Measurements from ENCODE around the gene RPL22. TPM values are rescaled to one million over a fixed set of nuclear protein-coding genes. Genes with fewer than 3 reads are reported as not detected.

Gene RPL22
- total RNA-seq, 3 donors from 2014 or later, result 210 to 329 (median 306) TPM

DNA sequence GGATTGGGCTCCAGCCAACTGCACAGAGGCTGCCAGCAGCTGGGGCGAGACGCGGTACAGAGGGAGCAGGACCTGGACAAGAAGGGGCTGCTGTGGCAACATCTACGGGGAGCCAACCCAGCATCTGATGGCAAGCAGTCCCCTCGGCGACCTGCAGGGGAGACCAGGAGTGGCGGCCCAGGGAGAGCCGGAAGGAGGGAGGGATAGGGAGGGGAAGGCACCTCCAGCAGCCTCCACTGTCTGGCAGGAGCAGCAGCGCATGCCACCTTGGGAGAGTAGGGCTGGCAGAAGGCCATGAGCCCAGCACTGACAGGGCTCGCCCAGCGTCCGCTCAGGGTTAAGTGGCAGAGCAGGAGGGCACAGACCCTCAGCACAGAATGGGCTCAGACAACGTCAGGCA is 36.6 kb downstream of the RPL22 start:
- no peak for TF ChIP-seq POLR2AphosphoS5 (IDR thresholded peaks at IDR 0.05)
- no peak for TF ChIP-seq POLR2A (IDR thresholded peaks at IDR 0.05)
- TF ChIP-seq, protein P1, sequence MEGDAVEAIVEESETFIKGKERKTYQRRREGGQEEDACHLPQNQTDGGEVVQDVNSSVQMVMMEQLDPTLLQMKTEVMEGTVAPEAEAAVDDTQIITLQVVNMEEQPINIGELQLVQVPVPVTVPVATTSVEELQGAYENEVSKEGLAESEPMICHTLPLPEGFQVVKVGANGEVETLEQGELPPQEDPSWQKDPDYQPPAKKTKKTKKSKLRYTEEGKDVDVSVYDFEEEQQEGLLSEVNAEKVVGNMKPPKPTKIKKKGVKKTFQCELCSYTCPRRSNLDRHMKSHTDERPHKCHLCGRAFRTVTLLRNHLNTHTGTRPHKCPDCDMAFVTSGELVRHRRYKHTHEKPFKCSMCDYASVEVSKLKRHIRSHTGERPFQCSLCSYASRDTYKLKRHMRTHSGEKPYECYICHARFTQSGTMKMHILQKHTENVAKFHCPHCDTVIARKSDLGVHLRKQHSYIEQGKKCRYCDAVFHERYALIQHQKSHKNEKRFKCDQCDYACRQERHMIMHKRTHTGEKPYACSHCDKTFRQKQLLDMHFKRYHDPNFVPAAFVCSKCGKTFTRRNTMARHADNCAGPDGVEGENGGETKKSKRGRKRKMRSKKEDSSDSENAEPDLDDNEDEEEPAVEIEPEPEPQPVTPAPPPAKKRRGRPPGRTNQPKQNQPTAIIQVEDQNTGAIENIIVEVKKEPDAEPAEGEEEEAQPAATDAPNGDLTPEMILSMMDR (IDR thresholded peaks at IDR 0.05), result no peak
- Histone ChIP-seq H3K4me1 (no peaks in the 10 kb centered on the region), H3K27me3 (peaks cover 0 to 51% of the 10 kb centered on the region in 2 donors), H3K4me3 (no peak overlapping the region), H3K36me3 (no peaks in the 10 kb centered on the region), H3K9me3 (no peaks in the 10 kb centered on the region), H3K27ac (no peak overlapping the region)
- intact Hi-C loops (cut with DNase I; ENCODE audit: low total_unique reads), result no loop called here
- no peak for DNase-seq (ENCODE audit: low spot score in 2 of 2)

DNA sequence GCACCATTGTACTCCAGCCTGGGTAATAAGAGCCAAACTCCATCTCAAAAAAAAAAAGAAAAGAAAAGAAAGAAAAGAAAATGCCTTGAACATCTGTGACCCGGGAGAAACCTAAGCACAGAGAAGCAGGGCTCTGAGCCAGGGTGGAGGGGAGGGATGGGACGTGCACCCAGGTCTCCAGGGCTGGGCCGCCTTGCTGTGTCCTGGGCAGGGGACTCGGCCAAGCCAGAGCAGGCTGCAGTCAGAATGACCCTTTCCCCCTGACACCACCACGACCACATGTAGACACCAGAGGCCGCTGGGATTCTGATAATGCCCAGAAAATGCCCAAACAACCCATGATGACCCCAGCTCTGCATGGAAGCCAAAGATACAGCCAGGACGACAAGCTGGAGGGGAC is 37.1 kb downstream of the RPL22 start:
- DNase-seq (ENCODE audit: low spot score in 2 of 2), result no peak
- Histone ChIP-seq H3K36me3 (no peaks in the 10 kb centered on the region), H3K27me3 (peaks cover 0 to 51% of the 10 kb centered on the region in 2 donors), H3K4me3 (no peak overlapping the region), H3K4me1 (peaks cover 0 to 2% of the 10 kb centered on the region in 2 donors), H3K9me3 (no peaks in the 10 kb centered on the region), H3K27ac (no peak overlapping the region)
- TF ChIP-seq, protein P1 (IDR thresholded peaks at IDR 0.05), result no peak
- TF ChIP-seq POLR2A (IDR thresholded peaks at IDR 0.05) (no peak), POLR2AphosphoS5 (IDR thresholded peaks at IDR 0.05) (no peak)
- intact Hi-C loops (cut with DNase I; ENCODE audit: low total_unique reads), result no loop called here

DNA sequence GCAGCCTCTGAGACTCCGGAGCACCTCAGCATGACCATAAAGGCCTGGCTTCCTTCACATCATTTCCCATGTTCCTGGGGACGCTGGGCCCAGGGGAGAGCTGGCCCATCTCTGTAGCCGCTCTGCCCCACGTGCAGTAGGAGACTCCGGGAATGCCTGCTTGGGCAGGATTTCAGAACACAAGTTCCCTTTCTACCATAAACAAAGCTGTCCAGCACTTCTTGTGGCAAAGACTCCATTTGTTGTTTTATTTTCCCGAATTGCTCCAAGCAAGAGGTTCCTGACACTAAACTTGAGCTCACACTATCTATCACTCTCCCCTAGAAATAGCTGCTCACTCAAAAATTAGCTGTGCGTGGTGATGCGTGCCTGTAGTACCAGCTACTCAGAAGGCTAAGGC is 41.2 kb downstream of the RPL22 start:
- Histone ChIP-seq H3K4me1 (peaks cover 0 to 7% of the 10 kb centered on the region in 2 donors), H3K27me3 (peaks cover 0 to 31% of the 10 kb centered on the region in 2 donors), H3K36me3 (no peaks in the 10 kb centered on the region), H3K27ac (no peak overlapping the region), H3K9me3 (no peaks in the 10 kb centered on the region), H3K4me3 (no peak overlapping the region)
- no peak for DNase-seq (ENCODE audit: low spot score in 2 of 2)
- intact Hi-C loops (cut with DNase I; ENCODE audit: low total_unique reads), result no loop called here
- TF ChIP-seq, protein P1 (IDR thresholded peaks at IDR 0.05), result no peak
- TF ChIP-seq POLR2AphosphoS5 (IDR thresholded peaks at IDR 0.05) (no peak), POLR2A (IDR thresholded peaks at IDR 0.05) (no peak)

DNA sequence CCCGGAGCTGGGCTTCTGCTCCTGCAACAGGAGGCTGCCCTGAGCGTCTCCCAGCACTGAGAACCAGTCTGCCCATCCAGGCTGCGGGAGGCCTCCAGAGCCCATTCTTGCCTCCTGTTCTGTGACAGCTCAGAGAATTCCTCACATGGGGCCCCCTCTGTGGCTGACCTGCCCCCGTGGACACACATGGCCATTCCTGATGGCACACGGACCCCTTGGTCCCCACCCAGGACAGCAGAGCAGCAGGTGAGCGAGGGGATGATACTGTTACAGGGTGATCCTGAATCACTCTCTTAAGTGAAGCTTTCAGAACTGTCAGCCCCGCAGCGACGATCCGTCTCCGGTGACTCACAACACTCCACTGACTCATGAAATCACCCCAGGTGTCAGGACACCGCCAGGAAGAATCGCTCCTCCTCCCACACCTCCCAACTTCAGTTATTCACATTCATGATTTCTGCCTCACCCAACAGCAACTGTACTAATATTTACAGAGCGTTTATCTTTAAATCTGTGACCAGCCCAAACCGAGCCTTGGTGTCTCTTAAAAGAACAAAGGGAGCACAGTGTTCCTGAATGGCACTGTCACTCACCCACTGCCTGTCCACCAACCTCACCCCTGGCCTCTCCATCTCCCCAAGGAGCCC is 41.7 kb downstream of the RPL22 start:
- peak in 1 of 2 donors; percentile 57 for DNase-seq (ENCODE audit: low spot score in 2 of 2)
- Histone ChIP-seq H3K27me3 (peaks cover 0 to 26% of the 10 kb centered on the region in 2 donors), H3K27ac (peak overlapping the region in 1 of 2 donors; percentile 48), H3K4me1 (peaks cover 0 to 7% of the 10 kb centered on the region in 2 donors), H3K9me3 (no peaks in the 10 kb centered on the region), H3K4me3 (no peak overlapping the region), H3K36me3 (no peaks in the 10 kb centered on the region)
- intact Hi-C loops (cut with DNase I; ENCODE audit: low total_unique reads), result no loop called here
- TF ChIP-seq POLR2A (IDR thresholded peaks at IDR 0.05), result no peak
- no peak for TF ChIP-seq POLR2AphosphoS5 (IDR thresholded peaks at IDR 0.05)
- TF ChIP-seq, protein P1 (IDR thresholded peaks at IDR 0.05), result no peak

DNA sequence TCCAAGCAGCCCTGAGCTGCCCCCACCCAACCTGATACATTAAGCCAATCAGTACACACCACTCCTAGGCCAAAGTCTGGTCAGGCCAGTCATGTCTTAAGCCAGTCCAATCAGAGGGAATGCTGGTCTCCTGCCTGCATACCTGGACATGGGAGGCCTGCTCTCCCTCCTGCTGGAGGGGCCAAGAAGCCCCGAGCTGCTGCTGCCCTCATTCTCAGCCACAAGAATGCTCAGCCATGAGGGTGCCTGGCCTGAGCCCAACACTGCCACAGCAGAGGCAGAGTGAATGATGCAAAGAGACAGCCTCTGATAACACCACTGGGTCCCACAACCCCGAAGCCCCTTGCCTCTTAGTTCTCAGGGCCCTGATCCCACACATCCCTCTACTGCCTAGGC is 42.3 kb downstream of the RPL22 start:
- TF ChIP-seq, protein P1 (IDR thresholded peaks at IDR 0.05), result no peak
- no peak for TF ChIP-seq POLR2AphosphoS5 (IDR thresholded peaks at IDR 0.05)
- no peak for TF ChIP-seq POLR2A (IDR thresholded peaks at IDR 0.05)
- Histone ChIP-seq H3K4me1 (peaks cover 0 to 7% of the 10 kb centered on the region in 2 donors), H3K27me3 (peaks cover 0 to 21% of the 10 kb centered on the region in 2 donors), H3K36me3 (no peaks in the 10 kb centered on the region), H3K9me3 (no peaks in the 10 kb centered on the region), H3K27ac (peak overlapping the region in 1 of 2 donors; percentile 48), H3K4me3 (no peak overlapping the region)
- no peak for DNase-seq (ENCODE audit: low spot score in 2 of 2)
- intact Hi-C loops (cut with DNase I; ENCODE audit: low total_unique reads), result no loop called here
